K562 (cell line): ENCODE measurements around the gene KCNJ15. TPM values are rescaled to one million over a fixed set of nuclear protein-coding genes. Genes with fewer than 3 reads are reported as not detected.

Source experiments
- ATAC-seq: fragments of 200-7000 bp; cut with Tn5 transposase; 3 replicates; pipeline ENCODE4 v1.9.1; 2020; ENCODE audit warnings: moderate library complexity
- BruUV-seq: library from RNA; stranded (reverse); fragments of 400-500 nt; replicated peaks from 2 replicates; lab custom pipeline; 2021; lab: Mats Ljungman, UMichigan
- CTCF ChIA-PET: fragments of 300-600 bp; formaldehyde crosslinking; extraction: SDS; loops from one replicate; lab custom pipeline; 2021; ENCODE audit warnings: low intra/inter-chr PET ratio; lab: Yijun Ruan, JAX
- POLR2A ChIA-PET: fragments of 300-600, 350-650 bp; sonication (Branson Sonifier 250); formaldehyde crosslinking; extraction: SDS; loops from one replicate; lab custom pipeline; 2021; ENCODE audit warnings: antibody characterized with exemption, inconsistent platforms; lab: Yijun Ruan, JAX
- DNase-seq, 4 experiments: peaks; one replicate each; pipeline versions ENCODE4 v3.0.0 to v3.0.0-alpha.2; 2011 to 2018; ENCODE audit warnings: low spot score in 3 of 4, mixed read lengths in 3 of 4; ENCODE audit errors: extremely low read depth in 1 of 4
- FAIRE-seq: peaks from 2 replicates; lab custom pipeline; 2011; peaks lifted over from hg19 to GRCh38; lab: Jason Lieb, UNC
- H2AFZ ChIP-seq: 2 replicates; pipeline ENCODE4 v1.6.0; 2011; ENCODE audit warnings: low read depth, low read length, control low read depth, inconsistent platforms
- H3K27ac ChIP-seq: fragments of 200-600 bp; 3 replicates; pipeline ENCODE4 v1.8.0; 2011; ENCODE audit warnings: low read depth, mild to moderate bottlenecking, control low read depth, inconsistent platforms, low read length, moderate library complexity, mixed read lengths; ENCODE audit errors: extremely low read depth
- H3K27me3 ChIP-seq, 2 experiments: fragments of 300-600 bp in 1 of 2; 2 replicates in 1 of 2; 3 replicates in 1 of 2; pipeline versions ENCODE4 v1.6.0 to v1.8.0; 2011; ENCODE audit warnings: inconsistent platforms in 2 of 2, low read length in 2 of 2, mild to moderate bottlenecking in 1 of 2, mixed read lengths in 1 of 2, moderate library complexity in 1 of 2; ENCODE audit not compliant: control insufficient read depth in 2 of 2, insufficient read depth in 2 of 2
- H3K36me3 ChIP-seq: fragments of 300-600 bp; 3 replicates; pipeline ENCODE4 v1.8.0; 2011; ENCODE audit warnings: mild to moderate bottlenecking, low read length, inconsistent platforms; ENCODE audit not compliant: control insufficient read depth, insufficient read depth
- H3K4me1 ChIP-seq, 2 experiments: fragments of 200-600 bp in 1 of 2; replicated peaks in 1 of 2; 2 replicates in 1 of 2; 3 replicates in 1 of 2; pipeline versions ENCODE4 v1.5.1 to v1.8.0; 2011; ENCODE audit warnings: inconsistent platforms in 2 of 2, low read length in 2 of 2, mild to moderate bottlenecking in 1 of 2, mixed read lengths in 1 of 2, moderate library complexity in 1 of 2; ENCODE audit not compliant: control insufficient read depth in 2 of 2, insufficient read depth in 2 of 2
- H3K4me2 ChIP-seq: 2 replicates; pipeline ENCODE4 v1.6.1; 2011; ENCODE audit warnings: low read length, control low read depth, inconsistent platforms, mixed read lengths; ENCODE audit not compliant: insufficient read depth
- H3K4me3 ChIP-seq: fragments of 200-600 bp; sonication (generic), shearing (Covaris generic); 2 replicates; pipeline ENCODE4 v1.5.1; 2016; ENCODE audit warnings: control low read depth, inconsistent platforms
- H3K79me2 ChIP-seq: fragments of 200-600 bp; 3 replicates; pipeline ENCODE4 v1.8.0; 2011; ENCODE audit warnings: low read length, inconsistent platforms; ENCODE audit not compliant: control insufficient read depth, insufficient read depth
- H3K9ac ChIP-seq, 2 experiments: 2 replicates each; pipeline versions ENCODE4 v1.6.0 to v1.6.1; 2011; ENCODE audit warnings: low read depth in 2 of 2, low read length in 2 of 2, control low read depth in 1 of 2, inconsistent platforms in 1 of 2, mild to moderate bottlenecking in 1 of 2, mixed read lengths in 1 of 2; ENCODE audit not compliant: insufficient read depth in 1 of 2
- H3K9me1 ChIP-seq: one replicate; pipeline ENCODE4 v1.6.0; 2011; ENCODE audit warnings: inconsistent platforms, mild to moderate bottlenecking, low read length, moderate library complexity; ENCODE audit not compliant: control insufficient read depth, insufficient read depth
- H3K9me3 ChIP-seq: replicated peaks from 2 replicates; pipeline ENCODE4 v1.5.1; 2011; ENCODE audit warnings: low read depth, low read length, inconsistent platforms; ENCODE audit not compliant: control insufficient read depth, insufficient read depth
- H4K20me1 ChIP-seq: replicated peaks from 2 replicates; pipeline ENCODE4 v1.6.1; 2011; ENCODE audit warnings: low read length, inconsistent platforms, mixed read lengths; ENCODE audit not compliant: control insufficient read depth, insufficient read depth
- FOS ChIP-seq: IDR thresholded peaks from 3 replicates; pipeline ENCODE4 v1.6.1; 2011; ENCODE audit not compliant: insufficient read length; ENCODE audit errors: extremely low read depth
- JUN ChIP-seq, 2 experiments: sonication (generic) in 1 of 2; formaldehyde crosslinking in 1 of 2; IDR thresholded peaks; 2 replicates each; pipeline versions ENCODE4 v1.6.1 to v1.8.0; 2012 to 2022; ENCODE audit warnings: borderline replicate concordance in 2 of 2, mild to moderate bottlenecking in 2 of 2, improper control_type of control experiment in 1 of 2, low read depth in 1 of 2, low read length in 1 of 2, missing genetic modification reagents in 1 of 2
- MXD1 ChIP-seq: fragments of 250-450 bp; sonication (Bioruptor Pico); IDR thresholded peaks from 2 replicates; pipeline ENCODE4 v1.8.0; 2021; ENCODE audit warnings: borderline replicate concordance, mild to moderate bottlenecking, moderate library complexity; ENCODE audit not compliant: poor library complexity, severe bottlenecking
- PRPF4 ChIP-seq: fragments of 200-400 bp; formaldehyde crosslinking; IDR thresholded peaks from one replicate; pipeline ENCODE4 v1.6.1; 2017; ENCODE audit warnings: low read length, low read depth, mild to moderate bottlenecking; ENCODE audit not compliant: insufficient read depth, poor library complexity, severe bottlenecking
- SIX5 ChIP-seq, 2 experiments: IDR thresholded peaks; 2 replicates each; pipeline ENCODE4 v1.6.1; 2011; ENCODE audit warnings: low read length in 2 of 2, borderline replicate concordance in 1 of 2, low read depth in 1 of 2, mild to moderate bottlenecking in 1 of 2, moderate library complexity in 1 of 2; ENCODE audit not compliant: insufficient read depth in 1 of 2
- ZNF347 ChIP-seq: fragments of 450-650 bp; formaldehyde crosslinking; IDR thresholded peaks from 2 replicates; pipeline ENCODE4 v1.4.0; 2020; ENCODE audit warnings: low read depth, mild to moderate bottlenecking, moderate library complexity
- WGBS: fragments of 100-300 bp; shearing (Covaris generic); methylation state at CpG from one replicate; pipeline ENCODE4 v1.1.6; 2016; ENCODE audit warnings: low coverage, mixed read lengths; ENCODE audit not compliant: insufficient coverage; ENCODE audit errors: missing lambda C conversion rate; 5-methylcytosine and 5-hydroxymethylcytosine counted together
- in situ Hi-C: fragments of 300-500 bp; cut with MboI; formaldehyde crosslinking; loops from 4 replicates; pipeline ENCODE4 v1.15.0; 2018; ENCODE audit warnings: inconsistent platforms, mixed read lengths
- intact Hi-C: fragments of 100-400 bp; cut with micrococcal nuclease; formaldehyde crosslinking; loops from 2 replicates; pipeline ENCODE4 v1.14.2; 2022
- polyA plus RNA-seq, 8 experiments: library from polyadenylated mRNA; depleted of rRNA in 4 of 8; stranded (reverse) in 5 of 8; unstranded in 3 of 8; fragments of >200 nt; fragmentation: Nextera tagmentation in 2 of 8; fragmentation: Illumina TruSeq in 1 of 8; extraction: Ambion mirVana in 2 of 8; extraction: Trizol in 1 of 8; gene quantifications; 2 replicates each; pipeline versions ENCODE4 v1.2.1 to v1.2.3, GENCODE V29; 2011 to 2014; ENCODE audit warnings: inconsistent platforms in 1 of 8, missing spikeins in 1 of 8
- total RNA-seq, 7 experiments: library from RNA; depleted of rRNA in 6 of 7; stranded (reverse); fragments of >200 nt in 6 of 7; fragmentation: Illumina TruSeq in 2 of 7; extraction: Trizol in 2 of 7; gene quantifications; 2 replicates each; pipeline versions ENCODE4 v1.2.1 to v1.2.3, GENCODE V29; 2011 to 2021; ENCODE audit warnings: low replicate concordance in 1 of 7

KCNJ15 gene
- total and polyA plus RNA-seq, 9 of the 15 experiments (the other 6 are each of a cell fraction or from before 2014, with no cell fraction given), result 0.20 to 3.0 (median 0.72) TPM; not detected in 1

- no peaks in the 10 kb centered on the region for H3K79me2 ChIP-seq
- H3K9me3 ChIP-seq, result no peaks in the 10 kb centered on the region
- no peak overlapping the region for H3K4me3 ChIP-seq
- no peaks in the 10 kb centered on the region for H3K9me1 ChIP-seq
- no peak for ATAC-seq
- ChIA-PET POLR2A (interaction anchor here (0.7 kb wide), 1 partner anchor 1388 kb away, joined by 4 read pairs; no protein-coding TSS in a partner anchor), CTCF (interaction anchor here (0.6 kb wide), 1 partner anchor 841 kb away, joined by 3 read pairs; no protein-coding TSS in a partner anchor)
- H3K27ac ChIP-seq, result no peak overlapping the region
- FAIRE-seq, result no peak
- 0% methylated on average over 5 of the region's 5 CpGs for WGBS
- no peaks in the 10 kb centered on the region for H3K4me1 ChIP-seq
- no peak overlapping the region for H2AFZ ChIP-seq
- no peaks in the 10 kb centered on the region for H4K20me1 ChIP-seq
- intact Hi-C loops (no loop called here), in situ Hi-C loops (no loop called here)
- TF ChIP-seq MXD1 (CRISPR knock-in tag) (no peak), FOS (no peak), SIX5 (IDR thresholded peaks at IDR 0.05; ENCODE audit: borderline replicate concordance in 1 of 2, insufficient read depth in 1 of 2, low read depth in 1 of 2, low read length in 2 of 2) (no peak), ZNF347 (CRISPR knock-in tag) (no peak), JUN (IDR thresholded peaks at IDR 0.05; ENCODE audit: borderline replicate concordance, low read depth, low read length) (no peak), JUN (CRISPR knock-in tag; IDR thresholded peaks at IDR 0.05; ENCODE audit: borderline replicate concordance) (no peak), PRPF4 (no peak)
- DNase-seq, result no peak
- H3K36me3 ChIP-seq, result no peaks in the 10 kb centered on the region
- H3K27me3 ChIP-seq, result peaks cover 10 to 27% of the 10 kb centered on the region in 2 experiments; a peak in 4 of 5 replicates
- no peak overlapping the region for H3K9ac ChIP-seq
- no peak overlapping the region for H3K4me2 ChIP-seq
- BruUV-seq, result no TSS peak
Measured at GRCh38 chr21:38242061-38242460, 14.7 kb upstream of the KCNJ15 start.
